Left lobe of liver (tissue), 2 donors: ENCODE measurements around the gene GALNT17. TPM values are rescaled to one million over a fixed set of nuclear protein-coding genes. Genes with fewer than 3 reads are reported as not detected.
"Not testable (repeated sequence)": the region's sequence is repeated elsewhere in the genome, so short reads cannot be mapped to it uniquely, and the experiment has no call there.

Experiments used
- ATAC-seq: fragments of 200-7000 bp; cut with Tn5 transposase; one replicate; pipeline ENCODE4 v1.9.1; 2020; ENCODE audit warnings: mild to moderate bottlenecking, moderate library complexity
- DNase-seq: peaks from one replicate; pipeline ENCODE4 v3.0.0-alpha.2; 2020; ENCODE audit warnings: low spot score
- total RNA-seq: library from RNA; stranded (reverse); gene quantifications from one replicate; pipeline ENCODE4 v1.2.1, GENCODE V29; 2021
- donor health status: DM: no; HTN: no; CAD: no; lungs with moderate emphysema.
- donor health status: DM: no; HTN: yes; CAD: no.

GALNT17 gene
- total RNA-seq, 1 donor from 2014 or later: 0.18 TPM

- no peak for DNase-seq
- no peak for ATAC-seq
These were observed 97.2 kb downstream of the GALNT17 start for GRCh38 chr7:71229148-71229547.

GRCh38 chr7:71229699-71230098, 97.8 kb downstream of the GALNT17 start:
- DNase-seq: no peak

GRCh38 chr7:71235253-71235652, 103.3 kb downstream of the GALNT17 start:
- ATAC-seq (no peak), DNase-seq (no peak)

More at GRCh38 chr7:71229699-71230098, 97.8 kb downstream of the GALNT17 start:
- ATAC-seq: no peak

DNA sequence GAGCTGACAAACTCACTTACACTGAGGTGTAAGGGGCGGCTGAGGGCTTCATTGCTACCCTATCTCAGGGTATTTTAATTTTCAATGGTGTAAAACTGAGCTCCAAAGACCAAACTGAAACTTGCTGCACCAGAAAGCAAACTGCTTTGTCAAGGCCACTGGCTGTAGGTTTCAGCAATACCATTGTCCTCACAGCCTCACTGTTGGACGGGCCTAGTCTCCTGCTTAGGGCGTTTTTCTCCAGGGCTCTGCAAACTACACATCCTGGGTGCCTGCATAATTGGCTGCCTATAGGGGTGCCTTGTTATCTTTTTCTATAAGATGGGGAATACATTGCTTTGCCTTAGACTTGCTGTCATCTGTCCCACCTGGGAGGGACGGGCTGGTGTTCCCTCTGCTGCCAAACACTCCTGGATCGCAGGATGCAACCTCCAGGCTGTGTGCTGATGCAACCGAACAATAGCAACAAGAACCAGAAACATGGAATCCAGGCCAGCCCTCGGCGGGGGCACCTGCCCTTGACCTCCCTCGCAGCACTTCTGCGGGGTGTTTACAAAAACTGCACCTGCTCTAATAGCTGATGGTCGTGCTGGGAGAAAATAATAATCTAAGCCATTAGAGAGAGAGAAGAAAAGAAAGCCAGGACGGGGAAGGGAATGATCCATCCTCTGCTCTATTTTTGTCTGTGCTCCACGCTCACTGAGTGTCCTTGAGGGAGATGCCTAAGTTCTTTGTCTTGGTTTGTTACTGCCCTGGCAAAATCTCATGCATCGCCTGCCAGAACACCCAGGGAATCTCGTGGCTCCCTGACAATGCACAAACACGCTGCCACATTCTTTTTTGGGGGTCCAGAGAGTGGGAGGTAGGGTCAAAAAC, 104.5 kb downstream of the GALNT17 start:
- no peak for ATAC-seq
- DNase-seq: no peak

GRCh38 chr7:71237945-71238344, 106.0 kb downstream of the GALNT17 start:
- ATAC-seq: no peak
- no peak for DNase-seq

- ATAC-seq: no peak
These were observed 106.8 kb downstream of the GALNT17 start for GRCh38 chr7:71238581-71239295.

DNA sequence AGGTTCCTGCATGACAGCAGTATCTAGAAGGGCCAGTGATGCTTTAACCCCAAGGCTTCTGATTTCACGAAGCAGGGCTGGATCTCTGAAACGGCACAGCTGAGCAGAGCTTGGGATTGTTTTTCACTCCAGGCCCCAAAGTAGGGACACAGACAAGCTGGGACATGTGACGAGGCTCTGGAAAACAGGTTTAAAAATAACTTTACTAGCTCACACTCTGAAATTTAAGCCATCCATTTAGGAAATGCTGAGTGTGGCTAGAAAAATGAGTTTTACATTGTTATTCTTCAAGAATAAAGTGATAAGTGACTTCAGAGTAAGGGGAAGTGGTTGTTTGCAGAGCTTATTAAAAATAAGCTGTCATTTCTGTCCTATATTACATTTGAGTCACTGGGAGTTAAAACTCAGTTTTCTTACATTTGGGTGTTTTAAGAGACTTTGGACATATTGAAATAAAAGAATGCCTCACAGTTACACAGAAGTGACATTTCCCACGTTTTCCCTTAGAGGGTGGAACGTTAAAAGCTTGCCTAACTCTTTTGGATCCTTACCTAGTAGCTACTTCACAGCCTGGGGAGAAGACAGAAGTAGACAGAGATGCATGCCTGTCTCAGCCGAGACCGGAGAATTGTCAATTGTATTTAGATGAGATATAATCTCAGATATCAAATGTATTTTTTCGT, 107.8 kb downstream of the GALNT17 start:
- no peak for ATAC-seq
- no peak for DNase-seq

More at GRCh38 chr7:71238581-71239295, 106.8 kb downstream of the GALNT17 start:
- DNase-seq: no peak

DNA sequence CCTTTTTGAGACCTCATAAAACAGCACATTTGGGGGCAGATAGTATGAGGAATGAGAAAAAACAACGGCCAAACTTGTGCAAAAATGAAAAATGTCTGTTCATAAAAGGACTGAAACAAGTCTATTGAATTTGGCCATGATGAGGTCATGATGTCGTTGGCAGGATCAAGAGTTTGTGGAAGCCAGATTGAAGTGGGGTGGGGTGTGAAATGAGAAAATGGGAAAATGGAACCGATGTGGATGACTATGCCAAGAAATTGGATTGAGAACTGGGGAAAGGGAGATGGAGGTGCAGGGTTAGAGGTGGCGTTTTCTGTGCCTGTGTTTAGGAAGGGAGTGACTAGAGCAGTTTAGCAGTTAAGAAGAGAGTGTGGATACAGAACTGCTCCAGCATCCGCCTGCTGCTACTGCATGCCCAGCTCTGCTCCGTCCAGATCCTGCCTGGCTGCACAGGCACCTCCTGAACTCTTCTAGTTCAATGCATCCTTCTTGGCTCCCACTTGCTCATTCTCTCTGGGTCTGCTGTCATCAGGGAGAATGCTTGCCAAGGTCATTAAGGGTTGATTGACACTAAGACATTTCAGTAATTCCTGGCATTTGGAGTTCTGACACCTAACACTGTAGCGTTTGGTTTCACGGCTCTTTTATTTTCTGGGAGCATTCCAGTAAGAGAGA, 111.9 kb downstream of the GALNT17 start:
- no peak for ATAC-seq
- DNase-seq: no peak

DNA sequence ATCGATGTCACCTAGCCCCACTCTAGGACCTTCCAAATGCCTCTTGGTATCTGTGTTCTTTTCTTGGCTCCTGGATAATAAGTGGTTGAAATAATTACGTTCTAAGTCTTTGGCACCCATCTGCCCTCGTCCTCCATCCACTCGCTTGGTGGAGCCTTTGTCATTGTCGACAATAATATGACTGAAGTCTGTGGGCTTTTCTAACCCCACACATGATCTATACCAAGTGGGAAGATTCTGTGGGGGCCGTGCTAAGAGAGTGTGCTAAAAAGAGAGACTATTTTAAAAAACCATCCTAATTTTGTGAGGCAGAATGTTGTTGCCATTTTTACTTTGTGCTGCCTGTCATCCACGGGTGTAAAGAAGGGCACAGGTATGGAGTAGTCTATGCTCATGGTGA, 113.1 kb downstream of the GALNT17 start:
- DNase-seq (no peak), ATAC-seq (no peak)

- no peak for DNase-seq
- no peak for ATAC-seq
These were observed 119.8 kb downstream of the GALNT17 start for GRCh38 chr7:71251706-71252105.

DNA sequence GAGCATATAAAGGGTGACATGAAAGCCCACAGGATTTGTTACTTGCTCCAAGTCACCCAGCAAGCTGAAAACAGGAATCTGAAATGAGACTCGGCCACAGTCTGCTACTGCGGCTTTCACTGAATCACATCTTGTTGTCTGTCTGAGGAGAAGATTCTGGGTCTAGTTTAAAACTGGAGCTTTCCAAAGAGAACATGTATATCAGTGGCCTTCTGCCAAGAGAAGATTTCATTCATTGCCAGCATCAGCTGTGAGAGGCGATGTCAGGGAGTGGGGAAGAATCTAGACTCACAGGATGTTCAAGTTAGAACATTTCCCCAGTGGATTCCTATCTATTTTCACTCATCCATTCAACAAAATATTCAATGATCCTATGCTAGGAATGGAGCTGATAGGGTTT, 122.8 kb downstream of the GALNT17 start:
- no peak for DNase-seq
- ATAC-seq: no peak

- no peak for DNase-seq
- ATAC-seq: no peak
These were observed 123.7 kb downstream of the GALNT17 start for GRCh38 chr7:71255537-71256178.

- no peak for ATAC-seq
- DNase-seq: no peak
These were observed 129.1 kb downstream of the GALNT17 start for GRCh38 chr7:71261066-71261465.

DNA sequence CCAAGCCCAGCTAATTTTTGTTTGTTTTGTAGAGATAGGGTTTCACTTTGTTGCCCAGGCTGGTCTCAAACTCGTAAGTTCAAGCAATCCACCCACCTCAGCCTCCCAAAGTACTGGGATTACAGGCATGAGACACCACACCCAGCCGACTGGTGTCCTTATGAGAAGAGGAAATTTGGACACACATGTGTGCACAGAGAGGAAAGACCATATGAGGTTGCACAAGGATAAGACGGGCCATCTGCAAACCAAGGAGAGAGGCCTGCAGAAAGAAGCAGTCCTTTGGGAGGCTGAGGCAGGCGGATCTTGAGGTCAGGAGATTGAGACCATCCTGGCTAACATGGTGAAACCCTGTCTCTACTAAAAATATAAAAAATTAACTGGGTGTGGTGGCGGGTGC, 130.9 kb downstream of the GALNT17 start:
- ATAC-seq: not testable (repeated sequence)

GRCh38 chr7:71264005-71264404, 132.1 kb downstream of the GALNT17 start:
- no peak for DNase-seq
- ATAC-seq: no peak

More for the DNA sequence above, 130.9 kb downstream of the GALNT17 start:
- DNase-seq: not testable (repeated sequence)

- no peak for ATAC-seq
These were observed 135.0 kb downstream of the GALNT17 start for GRCh38 chr7:71266912-71267311.

DNA sequence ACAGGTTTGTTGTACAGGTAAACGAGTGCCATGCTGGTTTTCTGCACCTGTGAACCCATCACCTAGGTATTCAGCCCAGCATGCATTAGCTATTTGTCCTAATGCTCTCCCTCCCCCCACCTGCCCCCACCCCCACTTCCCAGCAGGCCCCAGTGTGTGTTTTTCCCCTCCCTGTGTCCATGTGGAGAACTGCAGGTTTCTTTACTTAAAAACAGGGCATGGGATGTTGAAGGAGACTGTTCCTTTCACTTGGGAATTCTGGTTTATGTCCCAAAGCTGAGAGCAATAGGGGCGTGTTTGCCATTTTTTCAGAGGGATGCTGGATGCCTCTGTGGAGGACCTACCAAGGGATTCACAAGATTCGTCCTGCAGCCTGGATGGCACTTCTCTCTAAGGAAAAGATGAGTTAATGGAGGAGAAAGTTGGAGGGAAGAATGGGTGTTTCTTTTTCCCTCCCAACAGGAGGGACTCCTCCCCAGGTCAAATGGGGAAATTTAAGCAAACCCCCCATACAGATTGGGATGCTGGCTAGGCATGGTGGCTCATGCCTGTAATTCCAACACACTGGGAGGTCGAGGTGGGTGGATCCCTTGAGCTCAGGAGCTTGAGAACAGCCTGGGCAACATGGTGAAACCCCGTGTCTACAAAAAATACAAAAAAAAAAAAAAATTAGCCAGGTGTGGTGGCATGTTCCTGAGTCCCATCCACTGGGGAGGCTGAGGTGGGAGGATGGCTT, 136.0 kb downstream of the GALNT17 start:
- ATAC-seq (no peak), DNase-seq (no peak)

More at GRCh38 chr7:71266912-71267311, 135.0 kb downstream of the GALNT17 start:
- no peak for DNase-seq

- ATAC-seq: no peak
- DNase-seq: no peak
These were observed 138.6 kb downstream of the GALNT17 start for GRCh38 chr7:71270558-71270957.

GRCh38 chr7:71271203-71271602, 139.3 kb downstream of the GALNT17 start:
- DNase-seq (no peak), ATAC-seq (no peak)
